Endometrium (tissue), 2 donors: ENCODE data around the gene ZNF595.
"Not testable (repeated sequence)": the region's sequence is repeated elsewhere in the genome, so short reads cannot be mapped to it uniquely, and the experiment has no call there.

Experiments used
- FAIRE-seq: peaks from 2 replicates; lab custom pipeline; 2012; peaks lifted over from hg19 to GRCh38; lab: Jason Lieb, UNC
- donor health status: control.
- donor health status: control.

Gene ZNF595

GRCh38 chr4:52804-53479 lies at the start of gene ZNF595:
TSS of gene ZNF595 (plus strand) at chr4:53321. CDS start at chr4:53489, 168 bp downstream.
- not testable (repeated sequence) for FAIRE-seq

- not testable (repeated sequence) for FAIRE-seq
Observed at GRCh38 chr4:9937-10870, 42.9 kb upstream of the ZNF595 start.

GRCh38 chr4:11095-11815 lies 41.9 kb upstream of the ZNF595 start:
- not testable (repeated sequence) for FAIRE-seq

GRCh38 chr4:11816-12417 lies 41.2 kb upstream of the ZNF595 start:
- not testable (repeated sequence) for FAIRE-seq

GRCh38 chr4:18128-18527 lies 35.0 kb upstream of the ZNF595 start:
- not testable (repeated sequence) for FAIRE-seq

GRCh38 chr4:18589-18988 lies 34.5 kb upstream of the ZNF595 start:
- FAIRE-seq, result not testable (repeated sequence)

GRCh38 chr4:22882-23281 lies 30.2 kb upstream of the ZNF595 start:
- FAIRE-seq, result not testable (repeated sequence)

- not testable (repeated sequence) for FAIRE-seq
Observed at GRCh38 chr4:24359-24758, 28.8 kb upstream of the ZNF595 start.

GRCh38 chr4:27501-27900 lies 25.6 kb upstream of the ZNF595 start:
- FAIRE-seq, result not testable (repeated sequence)

GRCh38 chr4:28767-29542 lies 24.2 kb upstream of the ZNF595 start:
- not testable (repeated sequence) for FAIRE-seq

- FAIRE-seq, result not testable (repeated sequence)
Observed at GRCh38 chr4:33314-33713, 19.8 kb upstream of the ZNF595 start.

- FAIRE-seq, result not testable (repeated sequence)
Observed at GRCh38 chr4:36559-37415, 16.3 kb upstream of the ZNF595 start.

- FAIRE-seq, result not testable (repeated sequence)
Observed at GRCh38 chr4:38202-38601, 14.9 kb upstream of the ZNF595 start.

GRCh38 chr4:43375-43774 lies 9.7 kb upstream of the ZNF595 start:
- FAIRE-seq, result not testable (repeated sequence)

GRCh38 chr4:51253-51652 lies 1.9 kb upstream of the ZNF595 start:
- FAIRE-seq, result not testable (repeated sequence)

GRCh38 chr4:51655-52277 lies 1.4 kb upstream of the ZNF595 start:
- not testable (repeated sequence) for FAIRE-seq

GRCh38 chr4:53521-53920 lies 400 bp downstream of the ZNF595 start:
- FAIRE-seq, result not testable (repeated sequence)

GRCh38 chr4:64733-65132 lies 11.6 kb downstream of the ZNF595 start:
- FAIRE-seq, result not testable (repeated sequence)

GRCh38 chr4:71830-72229 lies 18.7 kb downstream of the ZNF595 start:
- FAIRE-seq, result no peak

GRCh38 chr4:85951-86350 lies 32.8 kb downstream of the ZNF595 start:
- FAIRE-seq, result no peak
